Inflammatory macrophage treated with lipopolysaccharide for 1 hour (primary cell): ENCODE results near the gene MACROD2.

ENCODE experiments used
- DNase-seq, 2 donors: peaks; one replicate each; pipeline ENCODE4 v3.0.0-alpha.2; 2020 to 2022

Gene MACROD2

DNA sequence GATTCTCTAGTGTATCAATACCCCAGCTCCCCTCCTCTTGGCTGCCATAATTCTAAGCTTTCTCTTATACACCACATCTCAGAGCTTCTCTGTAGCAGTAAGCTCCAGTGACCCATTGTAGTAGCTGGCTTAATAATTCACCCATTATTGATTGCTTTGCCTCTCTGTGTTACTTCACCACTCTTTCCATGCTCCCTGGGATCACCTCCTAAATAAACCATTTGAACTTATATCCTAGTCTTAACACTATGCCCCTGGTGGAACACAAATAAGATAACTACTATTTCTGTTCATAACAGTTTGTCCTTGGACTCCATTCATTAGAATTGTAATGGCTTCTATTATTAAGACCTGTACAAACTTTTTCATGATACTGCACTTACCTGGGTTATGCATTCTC lies 1819.0 kb downstream of the MACROD2 start:
- DNase-seq, result no peak

DNA sequence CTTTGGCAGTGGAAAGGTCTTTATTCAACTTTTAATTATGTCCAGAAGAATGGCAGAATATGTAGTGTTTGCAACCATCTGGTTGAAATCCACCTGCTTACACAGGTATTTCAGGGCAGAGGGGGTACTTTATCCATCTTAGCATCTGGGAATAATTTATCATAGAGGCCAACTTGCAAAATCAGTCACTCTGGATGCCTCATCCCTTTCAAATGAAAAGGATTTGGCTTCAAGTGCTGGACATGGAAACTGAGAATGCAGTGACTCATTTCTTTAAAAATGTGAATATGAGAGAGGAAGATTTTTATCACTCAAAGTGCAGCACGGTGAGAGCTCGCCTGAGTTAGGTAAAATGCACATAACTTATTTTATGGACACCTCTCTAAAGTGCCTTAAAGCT lies 1819.6 kb downstream of the MACROD2 start:
- no peak for DNase-seq

DNA sequence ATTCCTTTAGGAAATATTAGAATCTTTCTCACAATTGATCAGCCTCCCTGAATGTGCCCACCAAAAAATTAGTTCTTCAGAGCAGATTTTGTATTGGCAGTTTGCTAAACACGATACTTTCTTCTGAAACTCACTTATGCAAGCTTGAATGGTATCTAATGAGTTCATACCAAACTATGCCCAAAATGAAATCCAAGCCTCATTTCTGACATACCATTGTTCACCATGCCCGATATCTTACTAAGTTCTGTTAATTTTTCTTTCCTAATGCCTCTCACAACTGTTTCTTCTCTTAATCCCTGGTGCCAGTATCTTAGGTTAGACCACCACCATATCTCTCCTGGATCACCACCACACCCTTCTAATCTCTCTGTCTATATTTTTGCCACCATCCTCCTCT lies 1822.0 kb downstream of the MACROD2 start:
- no peak for DNase-seq

DNA sequence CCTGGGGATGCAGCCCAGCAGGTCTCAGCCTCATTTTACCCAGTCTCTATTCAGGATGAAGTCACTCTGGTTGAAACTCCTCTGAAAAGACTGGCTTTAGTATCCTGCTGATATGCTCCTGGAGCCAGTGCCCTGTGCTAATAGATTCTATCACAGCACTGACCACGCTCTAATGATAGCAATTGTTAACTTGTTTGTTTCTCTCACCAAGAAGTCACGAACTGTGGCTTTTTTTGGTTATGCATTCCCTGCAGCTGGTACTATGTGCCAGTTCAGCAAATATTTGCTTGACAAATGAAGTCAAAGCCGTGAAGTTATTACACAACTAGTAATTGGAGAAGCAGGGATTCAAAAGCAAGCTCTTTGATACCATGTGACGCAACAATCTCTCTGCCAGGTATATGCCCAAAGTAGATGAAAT lies 1823.3 kb downstream of the MACROD2 start:
- no peak for DNase-seq

DNA sequence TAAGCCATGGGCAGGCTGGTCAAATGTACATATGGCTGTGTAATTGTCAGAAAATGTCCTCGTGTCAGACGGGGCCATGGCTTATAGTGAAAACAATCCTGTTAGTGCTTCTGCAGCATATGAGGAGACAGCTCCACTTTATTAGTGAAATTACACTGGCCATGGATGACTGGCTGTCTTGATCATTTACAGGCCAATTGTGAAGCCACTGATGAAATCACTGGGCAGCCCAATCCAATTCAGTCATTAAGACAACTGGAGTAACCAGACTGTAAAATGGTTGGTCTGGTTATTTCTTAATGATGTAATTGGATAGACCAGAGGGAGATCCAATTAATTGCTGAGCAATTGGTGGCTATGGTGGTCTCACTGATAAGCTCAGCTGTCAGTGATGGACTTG lies 1828.4 kb downstream of the MACROD2 start:
- no peak for DNase-seq

DNA sequence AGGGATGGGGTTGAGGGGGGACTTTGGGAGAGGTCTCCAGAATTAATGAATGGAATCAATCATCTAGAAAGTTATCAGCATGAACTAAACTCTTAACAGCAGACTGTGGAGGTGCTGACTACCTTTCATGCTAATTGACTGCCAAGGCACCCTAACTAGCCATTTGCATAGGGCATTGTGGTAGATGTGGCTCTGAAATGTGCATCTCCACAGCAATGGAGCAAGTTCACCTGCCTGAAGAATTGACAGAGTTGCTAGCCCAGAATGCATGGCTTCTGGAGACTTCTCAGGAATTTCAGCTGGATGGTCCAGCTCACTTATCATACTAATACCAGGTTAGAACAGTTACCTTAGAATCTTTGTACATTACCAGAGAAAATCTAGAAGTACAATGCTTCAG lies 1832.3 kb downstream of the MACROD2 start:
- DNase-seq, result no peak

DNA sequence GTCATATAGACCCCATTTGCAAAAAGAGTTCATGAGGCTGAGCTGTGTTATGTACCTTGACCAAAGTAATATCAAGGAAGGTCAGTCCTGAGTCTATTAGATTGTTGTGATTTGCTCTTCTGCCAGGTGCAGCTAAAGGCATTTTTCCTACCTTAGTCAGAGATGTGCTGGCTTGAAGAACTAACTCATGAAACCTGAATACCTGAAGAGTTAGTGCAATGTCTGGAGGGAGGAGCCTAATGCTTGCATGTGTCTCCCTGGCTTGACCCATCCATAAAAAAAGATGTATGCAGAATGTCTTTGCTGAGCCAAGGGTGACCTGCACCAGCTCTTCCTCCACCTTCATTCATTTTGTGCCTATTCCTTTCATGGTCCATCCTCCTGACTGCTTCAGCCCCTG lies 1835.9 kb downstream of the MACROD2 start:
- no peak for DNase-seq

DNA sequence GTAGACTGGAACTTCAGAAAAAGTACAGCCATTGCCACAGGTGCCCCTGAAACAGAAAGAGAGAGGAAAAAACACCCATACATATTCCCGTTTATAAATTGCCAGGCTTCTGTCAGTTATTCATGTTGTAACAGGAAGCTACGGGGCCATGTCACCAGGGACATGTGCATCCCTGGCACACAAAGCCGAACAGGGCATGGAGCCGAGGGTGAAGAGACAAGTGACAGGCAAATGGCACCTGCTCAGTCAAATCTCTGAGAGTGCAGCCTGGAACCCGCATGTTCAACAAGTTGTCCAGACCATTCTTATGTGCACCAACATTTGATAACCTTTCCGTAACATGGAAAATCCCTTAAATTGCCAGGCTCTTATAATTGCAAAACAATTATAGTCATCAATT lies 1837.2 kb downstream of the MACROD2 start:
- no peak for DNase-seq

DNA sequence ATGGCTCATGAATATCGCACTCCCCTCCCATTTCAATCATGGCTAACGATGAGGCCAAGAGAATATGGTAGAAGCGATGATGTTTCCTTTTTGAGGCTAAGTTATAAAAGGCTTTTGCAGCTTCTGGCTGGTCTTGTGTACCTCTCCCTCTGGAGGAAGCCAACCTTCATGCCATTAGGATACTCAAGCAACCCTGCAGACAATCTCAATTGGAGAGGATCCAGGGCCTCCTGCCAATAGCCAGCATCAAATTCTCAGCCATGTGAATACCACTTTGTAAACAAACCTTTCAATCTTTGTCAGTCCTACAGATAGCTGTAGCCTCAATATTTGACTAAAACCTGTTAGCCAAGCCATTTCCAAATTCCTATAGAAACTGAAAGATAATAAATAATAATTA lies 1839.5 kb downstream of the MACROD2 start:
- no peak for DNase-seq

DNA sequence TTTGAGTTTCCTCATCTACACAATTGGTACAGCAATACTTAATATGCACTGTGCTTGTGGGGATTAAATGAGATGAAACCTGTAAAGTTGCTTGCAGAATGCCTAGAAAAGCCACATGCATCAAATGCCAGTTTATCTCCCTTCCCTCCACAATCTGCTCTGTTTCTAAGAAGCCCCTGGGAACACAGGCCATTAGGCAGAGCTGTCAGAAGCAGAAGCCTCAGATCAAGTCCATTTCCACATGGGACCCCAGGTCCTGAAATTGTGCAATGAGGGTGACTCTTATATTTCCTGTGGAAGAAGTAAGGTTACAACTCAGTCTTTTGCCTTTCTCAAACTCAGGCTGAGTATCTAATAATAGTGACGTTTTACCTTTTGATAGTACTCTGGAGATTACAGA lies 1840.5 kb downstream of the MACROD2 start:
- DNase-seq, result no peak

DNA sequence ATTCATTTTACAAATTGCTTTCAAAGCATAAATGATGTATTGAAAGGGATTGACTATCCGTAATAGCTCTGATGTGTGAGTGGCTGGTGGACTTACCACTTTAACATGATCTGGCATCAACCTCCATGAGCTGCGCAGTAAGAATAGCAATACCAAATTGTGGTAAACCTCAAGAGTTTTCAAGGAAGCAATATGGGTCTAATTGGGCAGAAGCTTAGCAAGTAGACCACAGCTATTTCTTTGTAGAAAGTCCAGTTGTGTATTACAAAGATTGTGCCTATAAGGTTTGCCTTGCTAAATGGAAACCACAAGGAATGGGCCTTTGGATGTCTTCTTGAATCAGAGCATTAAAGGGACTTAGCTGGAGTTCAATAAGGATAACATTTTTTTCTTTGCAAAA lies 1841.3 kb downstream of the MACROD2 start:
- no peak for DNase-seq

DNA sequence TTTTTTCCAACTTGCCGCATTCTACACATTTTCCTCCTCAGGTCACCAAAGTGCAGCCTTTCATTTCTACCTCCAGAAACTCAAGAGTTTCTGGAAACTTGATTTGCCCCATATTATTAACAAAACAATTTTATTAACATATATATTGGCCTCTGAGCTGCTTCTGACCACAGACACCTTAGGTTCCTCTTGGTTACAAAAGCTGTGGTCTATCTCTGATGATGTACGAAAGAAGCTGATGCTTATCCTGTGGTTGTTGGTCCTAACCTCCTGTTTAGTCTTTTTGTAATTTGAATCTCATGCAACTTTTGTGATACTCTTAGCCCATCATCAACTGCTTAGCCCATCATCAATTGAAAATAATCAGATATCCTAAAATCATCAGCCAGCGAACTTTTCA lies 1842.2 kb downstream of the MACROD2 start:
- no peak for DNase-seq

DNA sequence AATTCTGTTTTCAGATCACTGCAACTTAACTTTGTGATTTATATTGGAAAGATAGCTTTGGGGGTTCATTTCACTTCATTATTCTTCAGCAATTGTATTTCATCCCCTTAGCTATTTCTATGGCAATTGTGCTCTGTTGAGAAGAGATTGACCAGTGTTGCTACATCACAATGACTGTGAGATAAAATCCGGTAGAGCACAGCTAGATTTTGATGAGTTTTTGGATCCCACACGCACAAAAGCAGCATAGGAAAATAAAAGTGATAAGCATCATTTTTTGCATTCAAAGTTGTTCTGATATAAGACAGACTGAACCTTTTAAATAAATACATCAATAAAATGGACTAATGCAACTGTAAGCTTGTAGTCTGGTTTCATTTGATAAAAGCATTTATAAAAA lies 1843.2 kb downstream of the MACROD2 start:
- no peak for DNase-seq

DNA sequence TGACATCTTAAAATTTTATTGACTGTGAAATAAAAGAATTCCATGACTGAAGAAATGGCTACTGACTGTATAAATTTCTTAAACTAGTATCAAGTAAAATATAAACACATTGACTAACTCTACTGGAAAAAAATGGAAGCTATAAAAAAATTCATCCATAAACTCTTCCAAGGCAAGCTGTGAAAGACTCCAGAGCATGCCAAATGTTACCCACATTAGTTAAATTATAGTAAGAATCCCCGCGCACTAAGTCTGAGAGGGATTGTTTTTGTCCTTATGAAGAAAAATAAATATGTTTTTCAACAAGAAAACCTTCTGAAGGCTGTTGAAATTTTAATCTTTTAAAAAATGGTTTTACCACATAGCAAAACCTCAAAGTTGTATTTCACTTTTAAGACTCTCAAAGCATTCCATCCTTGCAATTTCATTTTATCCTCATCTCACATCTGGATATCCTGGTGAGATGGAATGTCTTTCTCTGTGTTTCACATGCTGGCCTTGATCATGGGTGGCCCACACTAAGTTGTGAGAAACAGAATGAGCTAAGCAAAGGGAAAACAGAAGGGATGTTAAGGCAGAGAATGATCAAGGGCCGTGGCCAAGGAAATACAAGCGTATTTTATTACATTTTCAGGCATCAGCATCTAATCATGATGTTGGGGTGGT lies 1845.5 kb downstream of the MACROD2 start:
- DNase-seq, result no peak

DNA sequence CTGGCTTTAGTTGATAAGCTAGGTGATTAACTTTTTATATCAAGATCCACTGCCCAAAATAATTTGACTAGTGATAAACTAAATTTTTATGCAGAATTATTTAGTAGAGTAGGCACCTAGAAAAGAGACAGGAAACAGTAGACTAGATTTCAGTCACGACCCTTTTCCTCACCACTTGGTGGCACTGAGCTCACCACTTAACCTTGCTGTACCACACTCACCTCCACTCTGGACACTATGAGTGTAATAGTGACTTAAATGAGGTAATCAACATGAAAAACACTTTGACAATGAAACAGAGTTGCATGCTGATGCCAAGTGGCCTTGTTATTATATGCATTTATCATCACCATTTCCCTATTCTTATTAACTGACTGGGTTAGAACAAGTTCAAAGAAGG lies 1847.6 kb downstream of the MACROD2 start:
- DNase-seq, result no peak

DNA sequence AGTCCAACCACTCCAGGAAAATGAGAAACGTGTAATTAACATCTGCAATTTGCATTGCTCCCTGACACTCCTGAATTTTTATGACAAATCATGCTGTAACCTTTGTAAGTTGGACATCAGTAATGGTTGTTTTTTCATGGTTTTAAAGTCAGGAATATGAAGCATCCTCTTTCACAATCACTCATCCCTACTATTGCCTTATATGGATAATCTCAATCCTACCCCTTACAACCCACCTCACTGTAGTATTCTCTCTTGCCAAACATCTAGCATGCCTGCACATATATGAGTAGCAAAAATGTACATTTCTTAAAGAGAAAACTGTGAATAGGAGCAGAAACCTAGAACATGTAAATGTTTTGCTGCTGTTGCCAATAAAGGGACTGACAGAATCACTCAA lies 1848.5 kb downstream of the MACROD2 start:
- no peak for DNase-seq

DNA sequence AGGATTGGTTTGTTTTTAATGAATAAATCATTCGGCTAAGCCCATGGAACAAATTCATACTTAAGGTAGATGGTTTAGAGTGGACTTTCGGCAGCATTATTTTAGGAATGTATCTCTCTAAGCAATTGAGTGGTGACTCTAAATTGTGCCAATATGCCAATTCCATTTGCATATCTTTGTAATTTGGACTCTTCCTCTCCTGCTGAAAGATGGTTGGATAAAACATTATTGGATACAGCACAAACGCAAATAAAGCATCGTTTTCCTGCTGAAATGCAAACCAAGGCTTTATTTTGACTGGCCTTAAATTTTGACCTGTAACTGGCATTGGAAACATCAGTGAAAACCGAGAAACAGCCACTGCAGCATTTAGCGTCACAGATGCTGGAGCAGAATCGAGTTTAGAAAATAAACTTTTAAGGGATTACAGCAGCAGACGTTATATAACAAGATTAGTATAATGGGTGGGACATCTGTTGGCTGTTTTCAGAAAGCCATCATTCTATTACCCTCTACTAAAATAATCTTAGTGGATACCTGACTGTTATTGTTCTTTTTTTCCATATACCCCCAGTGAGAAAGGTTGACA lies 1852.0 kb downstream of the MACROD2 start:
- no peak for DNase-seq

DNA sequence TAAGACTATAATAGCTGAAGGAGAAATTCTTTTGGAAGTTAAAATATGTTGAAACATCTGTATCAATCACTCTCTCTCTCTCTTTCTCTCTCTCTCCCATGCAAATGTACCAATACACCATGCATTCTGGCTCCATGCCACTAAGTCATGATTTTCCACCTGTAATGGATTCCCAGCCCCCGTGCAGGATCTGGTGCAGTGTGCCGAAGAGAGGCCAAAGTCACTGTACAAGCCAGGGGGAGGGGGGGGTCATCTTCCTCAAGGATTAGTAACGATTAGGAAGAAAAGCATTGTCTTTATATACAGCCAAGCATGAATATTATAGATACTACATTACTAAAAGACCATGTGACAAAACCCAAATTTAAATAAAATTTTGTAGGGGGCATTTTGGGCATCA lies 1852.8 kb downstream of the MACROD2 start:
- no peak for DNase-seq

DNA sequence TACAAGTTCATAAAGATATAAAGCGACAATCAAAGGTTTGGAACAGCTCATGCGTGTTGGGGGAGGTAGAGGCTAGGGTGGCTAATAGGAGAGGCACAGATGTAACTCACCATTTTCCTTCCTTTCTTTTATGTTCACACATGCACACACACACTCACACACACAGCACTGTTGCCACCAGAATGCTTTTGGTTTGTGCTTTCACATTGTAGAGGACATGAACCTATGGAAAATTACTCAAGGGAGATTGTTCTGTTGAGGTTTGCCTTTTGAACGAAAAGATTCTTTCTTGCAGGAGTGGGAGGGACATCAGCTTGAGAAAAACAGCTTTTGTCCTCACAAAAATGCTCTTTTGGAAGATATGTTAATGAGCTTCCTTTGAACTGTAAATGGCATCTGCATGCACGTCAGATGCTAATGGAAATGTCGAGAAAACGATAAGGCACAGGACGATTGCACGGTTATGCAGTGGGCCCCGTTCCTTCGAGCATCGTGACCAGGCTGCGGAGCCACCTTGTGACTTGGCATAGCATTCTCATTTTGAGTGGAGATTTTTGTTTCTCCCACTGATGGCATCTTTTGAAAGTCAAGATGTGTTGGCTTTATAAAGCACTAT lies 1853.8 kb downstream of the MACROD2 start:
- no peak for DNase-seq

DNA sequence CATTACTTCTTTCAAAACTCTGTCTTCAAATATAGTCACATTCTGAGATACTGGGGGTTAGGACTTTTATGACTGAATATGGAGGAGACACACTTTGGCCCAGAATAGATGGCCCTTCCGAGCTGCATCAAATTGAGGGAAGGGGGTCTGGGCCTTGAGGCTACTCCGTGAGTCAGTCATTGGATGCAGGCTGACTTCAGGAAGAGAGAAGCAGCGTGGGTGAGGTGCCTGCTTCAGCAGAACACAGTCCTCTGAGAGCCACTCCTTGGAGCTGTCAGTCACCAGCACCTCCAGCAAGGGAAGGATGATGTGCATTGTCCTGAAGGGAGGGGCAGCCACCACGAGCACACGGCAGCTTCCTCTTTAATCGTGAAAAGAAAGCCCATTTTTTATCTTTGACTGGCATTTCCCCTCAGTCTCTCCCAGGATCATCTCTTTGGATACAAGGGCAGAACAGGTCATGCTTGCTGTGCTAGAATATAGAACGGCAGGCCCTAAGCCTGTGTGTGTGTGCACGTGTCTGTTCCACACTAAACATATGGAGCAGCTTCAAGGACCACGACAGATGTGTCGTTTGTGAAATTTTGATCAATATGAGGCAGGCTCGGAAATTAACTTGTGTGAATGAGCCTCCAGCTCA lies 1856.4 kb downstream of the MACROD2 start:
- no peak for DNase-seq

DNA sequence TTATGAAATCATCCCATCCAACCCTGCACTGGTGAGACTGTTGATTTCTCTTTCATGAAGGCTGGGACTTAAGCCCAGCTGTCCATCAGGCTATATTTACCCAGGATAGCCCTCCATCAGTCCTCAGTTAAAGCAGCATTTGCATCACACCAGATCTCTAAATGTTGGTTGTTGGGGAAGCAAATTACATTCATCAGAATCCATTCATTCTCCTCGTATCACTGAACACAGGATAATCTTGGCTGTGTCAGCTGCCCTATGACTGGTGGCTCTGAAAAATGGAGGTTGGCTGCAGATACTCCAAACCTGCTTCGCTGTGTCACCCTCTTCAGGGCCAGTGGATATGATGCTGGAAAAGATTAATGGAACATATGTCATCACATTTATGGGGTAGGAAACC lies 1859.6 kb downstream of the MACROD2 start:
- no peak for DNase-seq

DNA sequence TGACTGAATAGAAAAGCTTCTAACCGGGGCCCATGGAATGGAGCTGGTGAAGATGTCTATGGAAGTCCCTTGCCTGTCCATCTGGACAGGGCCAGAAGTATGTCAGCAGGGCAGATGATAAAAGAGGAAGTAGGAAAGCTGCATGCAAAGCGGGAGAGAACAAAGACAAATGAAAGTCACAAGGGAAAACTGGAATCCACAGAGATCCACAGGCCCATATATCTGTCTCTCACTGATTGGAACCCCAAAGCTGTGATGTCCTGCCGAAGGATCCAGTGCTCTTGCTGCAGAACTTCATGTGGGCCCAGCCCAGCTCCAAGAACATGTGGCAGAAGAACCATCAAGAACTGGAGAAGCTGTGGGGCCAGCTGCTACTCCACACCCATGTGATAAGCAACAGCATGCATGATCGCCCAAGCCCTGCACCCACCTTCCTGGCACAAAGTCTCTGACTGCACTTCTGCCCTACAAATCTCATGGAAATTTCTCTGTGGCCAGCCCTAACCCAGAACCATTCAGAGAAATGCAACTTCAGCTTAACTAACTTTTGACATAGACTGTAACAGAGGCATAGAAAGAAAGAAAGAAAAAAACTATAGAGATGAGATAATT lies 1862.0 kb downstream of the MACROD2 start:
- DNase-seq, result no peak

DNA sequence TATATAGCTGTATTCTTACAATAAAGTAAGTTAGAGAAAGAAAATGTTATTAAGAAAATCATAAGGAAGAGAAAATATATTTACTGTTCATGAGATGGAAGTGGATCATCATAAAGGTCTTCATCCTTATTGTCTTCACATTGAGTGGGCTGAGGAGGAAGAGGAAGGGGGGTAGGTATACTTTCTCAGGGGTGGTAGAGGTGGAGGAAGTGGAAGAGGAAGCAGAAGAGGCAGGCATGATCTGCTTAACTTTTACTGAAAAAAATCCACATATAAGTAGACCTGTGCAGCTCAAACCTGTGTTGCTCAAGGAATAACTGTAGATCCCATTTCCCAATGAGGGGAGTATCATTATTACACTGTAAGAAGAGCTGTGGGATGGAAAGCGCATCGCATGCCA lies 1863.7 kb downstream of the MACROD2 start:
- no peak for DNase-seq

DNA sequence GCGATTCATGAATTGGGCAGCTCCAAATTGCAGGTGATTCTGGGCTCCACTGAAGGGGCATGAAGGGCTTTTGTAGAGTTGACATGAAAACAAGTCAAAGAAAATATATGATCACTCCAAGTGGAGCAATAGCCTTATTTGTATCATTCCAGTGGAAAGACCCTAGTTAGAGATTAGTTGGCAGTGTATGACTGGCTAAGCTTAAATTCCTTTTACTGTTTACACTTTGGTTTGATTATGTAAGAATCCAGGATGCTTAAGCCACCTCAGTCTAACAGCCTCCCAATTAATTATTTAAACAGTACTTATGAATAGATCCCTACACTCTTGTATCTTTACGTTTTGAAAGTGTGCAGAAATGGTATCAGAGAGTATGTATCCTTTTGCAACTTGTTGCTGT lies 1865.5 kb downstream of the MACROD2 start:
- no peak for DNase-seq
